Smooth muscle cell (in vitro differentiated cells): ENCODE measurements around the gene CAPN1. TPM values are rescaled to one million over a fixed set of nuclear protein-coding genes. Genes with fewer than 3 reads are reported as not detected.
A peak's percentile ranks its signal among the peaks of the same experiment; 100 is the strongest.
"Not testable (repeated sequence)": the region's sequence is repeated elsewhere in the genome, so short reads cannot be mapped to it uniquely, and the experiment has no call there.

ENCODE experiments used
- DNase-seq: peaks from one replicate; lab custom pipeline; 2025; ENCODE audit not compliant: unreplicated experiment; lab: John Stamatoyannopoulos, UW
- H2AFZ ChIP-seq: fragments of 200-600 bp; sonication (generic); 2 replicates; pipeline ENCODE4 v1.6.0; 2016; ENCODE audit warnings: antibody characterized with exemption, low read depth, mild to moderate bottlenecking
- H3F3A ChIP-seq: fragments of 200-600 bp; sonication (generic); 2 replicates; pipeline ENCODE4 v1.6.0; 2017; ENCODE audit warnings: antibody characterized with exemption, low read depth
- H3K27ac ChIP-seq: fragments of 200-600 bp; sonication (generic); 2 replicates; pipeline ENCODE4 v1.5.1; 2016; ENCODE audit warnings: low read depth, mild to moderate bottlenecking
- H3K27me3 ChIP-seq: fragments of 200-600 bp; sonication (generic); 2 replicates; pipeline ENCODE4 v1.6.1; 2016; ENCODE audit warnings: low read depth, mild to moderate bottlenecking
- H3K36me3 ChIP-seq: fragments of 200-600 bp; sonication (generic); 2 replicates; pipeline ENCODE4 v1.5.1; 2016; ENCODE audit warnings: low read depth
- H3K4me1 ChIP-seq: fragments of 200-600 bp; sonication (generic); 2 replicates; pipeline ENCODE4 v1.5.1; 2016; ENCODE audit warnings: low read depth
- H3K4me2 ChIP-seq: fragments of 200-600 bp; sonication (generic); 2 replicates; pipeline ENCODE4 v1.6.0; 2016; ENCODE audit warnings: mild to moderate bottlenecking
- H3K4me3 ChIP-seq: fragments of 200-600 bp; sonication (generic); 2 replicates; pipeline ENCODE4 v1.5.1; 2016; ENCODE audit warnings: mild to moderate bottlenecking
- H3K79me2 ChIP-seq: fragments of 200-600 bp; sonication (generic); 2 replicates; pipeline ENCODE4 v1.6.0; 2016; ENCODE audit warnings: low read depth, mild to moderate bottlenecking
- H3K9ac ChIP-seq: fragments of 200-600 bp; sonication (generic); 2 replicates; pipeline ENCODE4 v1.6.0; 2016; ENCODE audit warnings: low read depth
- H3K9me3 ChIP-seq: fragments of 200-600 bp; sonication (generic); replicated peaks from 2 replicates; pipeline ENCODE4 v1.5.1; 2016; ENCODE audit warnings: low read depth
- H4K20me1 ChIP-seq: fragments of 200-600 bp; sonication (generic); 2 replicates; pipeline ENCODE4 v1.6.0; 2016; ENCODE audit warnings: low read depth
- CTCF ChIP-seq: fragments of 200-600 bp; sonication (generic); IDR thresholded peaks from 2 replicates; pipeline ENCODE4 v1.5.1; 2017; ENCODE audit warnings: borderline replicate concordance, mild to moderate bottlenecking, antibody characterized with exemption; ENCODE audit not compliant: insufficient read depth, poor library complexity, severe bottlenecking
- WGBS: methylation state at CpG from one replicate; pipeline ENCODE4 v1.1.7; 2016; ENCODE audit warnings: low lambda C conversion rate; 5-methylcytosine and 5-hydroxymethylcytosine counted together
- polyA plus RNA-seq: library from polyadenylated mRNA; unstranded; fragments of >200 nt; fragmentation: Nextera tagmentation; extraction: Ambion mirVana; gene quantifications from 2 replicates; pipeline ENCODE4 v1.2.1, GENCODE V29; 2016
- total RNA-seq: library from RNA; depleted of rRNA; stranded (reverse); fragments of >200 nt; gene quantifications from 2 replicates; pipeline ENCODE4 v1.2.3, GENCODE V29; 2014

The CAPN1 gene
- total and polyA plus RNA-seq, 2 experiments from 2014 or later = 109 to 126 TPM

GRCh38 chr11:65169164-65169641 is 12.5 kb upstream of the CAPN1 start:
- H3K27ac ChIP-seq = peak overlapping the region; percentile 82
- 36% methylated on average over 11 of the region's 11 CpGs for WGBS
- DNase-seq = no peak

GRCh38 chr11:65170058-65170534 is 11.6 kb upstream of the CAPN1 start, which contains the start of gene SPDYC:
TSS of gene SPDYC (plus strand) at chr11:65170233. CDS start at chr11:65171358, 1,125 bp downstream.
- Histone ChIP-seq H3K9ac (peak within 1 kb of the TSS; percentile 44), H3K4me2 (no peak within 1 kb of the TSS)
- WGBS = 88% methylated on average over 21 of the region's 21 CpGs

More at GRCh38 chr11:65169164-65169641, 12.5 kb upstream of the CAPN1 start:
- Histone ChIP-seq H3K36me3 (no peaks in the 10 kb centered on the region), H3K4me2 (no peak overlapping the region), H3K79me2 (no peaks in the 10 kb centered on the region), H3K27me3 (no peaks in the 10 kb centered on the region), H3K4me3 (no peak overlapping the region), H2AFZ (peak overlapping the region; percentile 81), H3K9ac (peak overlapping the region; percentile 44), H3K9me3 (no peaks in the 10 kb centered on the region), H3K4me1 (no peaks in the 10 kb centered on the region), H4K20me1 (no peaks in the 10 kb centered on the region), H3F3A (no peaks in the 10 kb centered on the region)
- no peak for TF ChIP-seq CTCF

GRCh38 chr11:65172600-65172999 is 9.1 kb upstream of the CAPN1 start:
- H3F3A ChIP-seq = no peaks in the 10 kb centered on the region
- H3K27ac ChIP-seq = no peak overlapping the region
- no peak overlapping the region for H2AFZ ChIP-seq
- TF ChIP-seq CTCF = no peak
- no peak for DNase-seq
- no peak overlapping the region for H3K4me3 ChIP-seq
- no peak overlapping the region for H3K9ac ChIP-seq
- H3K9me3 ChIP-seq = no peaks in the 10 kb centered on the region
- H4K20me1 ChIP-seq = no peaks in the 10 kb centered on the region
- WGBS = 90% methylated on average over 10 of the region's 10 CpGs
- H3K36me3 ChIP-seq = no peaks in the 10 kb centered on the region
- H3K4me2 ChIP-seq = no peak overlapping the region
- H3K27me3 ChIP-seq = no peaks in the 10 kb centered on the region
- H3K4me1 ChIP-seq = no peaks in the 10 kb centered on the region
- no peaks in the 10 kb centered on the region for H3K79me2 ChIP-seq

More at GRCh38 chr11:65170058-65170534, 11.6 kb upstream of the CAPN1 start, which contains the start of gene SPDYC:
- Histone ChIP-seq H3K79me2 (no peaks in the 10 kb centered on the region), H3K27ac (peak within 1 kb of the TSS; percentile 82), H3K4me1 (no peaks in the 10 kb centered on the region), H3F3A (no peaks in the 10 kb centered on the region), H3K4me3 (no peak within 1 kb of the TSS), H3K36me3 (no peaks in the 10 kb centered on the region), H3K27me3 (no peaks in the 10 kb centered on the region), H3K9me3 (no peaks in the 10 kb centered on the region), H2AFZ (peak within 1 kb of the TSS; percentile 81), H4K20me1 (no peaks in the 10 kb centered on the region)
- TF ChIP-seq CTCF = no peak
- DNase-seq = no peak

GRCh38 chr11:65174571-65175010 is 7.1 kb upstream of the CAPN1 start:
- 22% methylated on average over 2 of the region's 2 CpGs for WGBS
- H3K79me2 ChIP-seq, H3K4me1 ChIP-seq, H3F3A ChIP-seq, H3K4me2 ChIP-seq, H3K27me3 ChIP-seq, H3K36me3 ChIP-seq, H3K9ac ChIP-seq, H3K4me3 ChIP-seq, H4K20me1 ChIP-seq, H3K27ac ChIP-seq, H3K9me3 ChIP-seq, DNase-seq, H2AFZ ChIP-seq: not testable (repeated sequence)
